Mammary epithelial cell (primary cell): ENCODE measurements around the gene GMCL1.

Source experiments
- CTCF ChIP-seq, 2 donors: IDR thresholded peaks in 1 of 2; conservative IDR thresholded peaks in 1 of 2; 2 replicates each; pipeline ENCODE4 v1.5.1; 2011 to 2012; ENCODE audit warnings: inconsistent platforms in 2 of 2, low read length in 2 of 2, mild to moderate bottlenecking in 2 of 2, control low read depth in 1 of 2, low read depth in 1 of 2; ENCODE audit not compliant: insufficient read depth in 1 of 2; ENCODE audit errors: extremely low read depth in 1 of 2
- EZH2 ChIP-seq: IDR thresholded peaks from 2 replicates; pipeline ENCODE4 v1.6.1; 2012; ENCODE audit warnings: low read length, inconsistent platforms, borderline replicate concordance

- TF ChIP-seq CTCF (conservative IDR thresholded peaks at IDR 0.05 in 1 of 2, IDR thresholded peaks at IDR 0.05 in 1 of 2; ENCODE audit: extremely low read depth in 1 of 2, insufficient read depth in 1 of 2, low read depth in 1 of 2, low read length in 2 of 2), result no peak
- TF ChIP-seq EZH2, result no peak
Measured at GRCh38 chr2:69917852-69918251, 88.4 kb downstream of the GMCL1 start.
